ENCODE results near the gene ZNRD2. TPM values are rescaled to one million over a fixed set of nuclear protein-coding genes. Genes with fewer than 3 reads are reported as not detected.

Gene ZNRD2
- total RNA-seq, 1 donor from 2014 or later, result 40.9 TPM

- ChIA-PET POLR2A (interaction anchor here (0.6 to 11.1 kb wide), 7 partner anchors 8 to 303 kb away, joined by 3 to 239 read pairs (median 6); partner anchors contain the start of gene EHBP1L1), CTCF (interaction anchor here (1.3 to 3.7 kb wide), 2 partner anchors 24 to 55 kb away, joined by 3 to 48 read pairs; partner anchors contain the start of genes FAM89B and ZNRD2)
- TF ChIP-seq, protein P1, sequence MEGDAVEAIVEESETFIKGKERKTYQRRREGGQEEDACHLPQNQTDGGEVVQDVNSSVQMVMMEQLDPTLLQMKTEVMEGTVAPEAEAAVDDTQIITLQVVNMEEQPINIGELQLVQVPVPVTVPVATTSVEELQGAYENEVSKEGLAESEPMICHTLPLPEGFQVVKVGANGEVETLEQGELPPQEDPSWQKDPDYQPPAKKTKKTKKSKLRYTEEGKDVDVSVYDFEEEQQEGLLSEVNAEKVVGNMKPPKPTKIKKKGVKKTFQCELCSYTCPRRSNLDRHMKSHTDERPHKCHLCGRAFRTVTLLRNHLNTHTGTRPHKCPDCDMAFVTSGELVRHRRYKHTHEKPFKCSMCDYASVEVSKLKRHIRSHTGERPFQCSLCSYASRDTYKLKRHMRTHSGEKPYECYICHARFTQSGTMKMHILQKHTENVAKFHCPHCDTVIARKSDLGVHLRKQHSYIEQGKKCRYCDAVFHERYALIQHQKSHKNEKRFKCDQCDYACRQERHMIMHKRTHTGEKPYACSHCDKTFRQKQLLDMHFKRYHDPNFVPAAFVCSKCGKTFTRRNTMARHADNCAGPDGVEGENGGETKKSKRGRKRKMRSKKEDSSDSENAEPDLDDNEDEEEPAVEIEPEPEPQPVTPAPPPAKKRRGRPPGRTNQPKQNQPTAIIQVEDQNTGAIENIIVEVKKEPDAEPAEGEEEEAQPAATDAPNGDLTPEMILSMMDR (IDR thresholded peaks at IDR 0.05), result no peak
- peaks cover 30% of the 10 kb centered on the region for H3K36me3 Mint-ChIP-seq (ENCODE audit: low read depth)
- H3K27me3 Mint-ChIP-seq, result no peaks in the 10 kb centered on the region
- ATAC-seq (ENCODE audit: low read depth), result no peak
- H3K4me3 Mint-ChIP-seq, result no peak within 1 kb of the TSS
- DNase-seq, result no peak
- peak within 1 kb of the TSS; percentile 7 for H3K27ac Mint-ChIP-seq
- H3K4me1 Mint-ChIP-seq, result peaks cover 14% of the 10 kb centered on the region
- intact Hi-C loops (cut with micrococcal nuclease), result no loop called here
- H3K9me3 Mint-ChIP-seq, result no peaks in the 10 kb centered on the region
Observed at GRCh38 chr11:65595543-65596281, 25.4 kb downstream of the ZNRD2 start, which contains the start of gene KCNK7. Gene KCNK7, minus strand, starts transcription at chr11:65595800. Its CDS starts 28 bp downstream, at chr11:65595772.

DNA sequence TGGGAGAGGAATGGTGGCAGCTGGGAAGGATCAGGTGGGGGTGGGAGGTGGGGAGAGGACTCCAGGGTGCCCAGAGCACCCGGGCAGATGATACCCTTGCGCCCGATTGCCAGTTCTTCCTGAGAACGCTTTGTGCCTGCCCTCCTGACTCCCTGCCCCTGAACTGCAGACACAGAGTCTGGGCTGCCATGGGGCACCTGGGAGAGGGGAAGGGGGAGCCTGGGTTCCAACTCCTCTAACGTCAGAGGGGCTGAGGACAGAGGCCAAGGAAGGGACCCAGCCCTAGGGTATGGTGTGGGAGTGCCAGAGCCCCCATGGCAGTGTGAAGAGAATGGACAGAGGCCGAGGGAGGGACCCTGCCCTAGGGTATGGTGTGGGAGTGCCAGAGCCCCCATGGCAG lies 26.2 kb downstream of the ZNRD2 start:
- intact Hi-C loops (cut with micrococcal nuclease), result no loop called here
- DNase-seq (no peak), ATAC-seq (ENCODE audit: low read depth) (no peak)
- ChIA-PET POLR2A (interaction anchor here (0.8 to 2.0 kb wide), 4 partner anchors 9 to 56 kb away, joined by 3 to 6 read pairs (median 6); no protein-coding TSS in a partner anchor), CTCF (no interaction called here)
- Mint-ChIP-seq H3K27ac (no peak overlapping the region), H3K27me3 (no peaks in the 10 kb centered on the region), H3K4me1 (peaks cover 15% of the 10 kb centered on the region), H3K36me3 (ENCODE audit: low read depth) (peaks cover 33% of the 10 kb centered on the region), H3K9me3 (no peaks in the 10 kb centered on the region), H3K4me3 (no peak overlapping the region)
- TF ChIP-seq, protein P1 (IDR thresholded peaks at IDR 0.05), result no peak

DNA sequence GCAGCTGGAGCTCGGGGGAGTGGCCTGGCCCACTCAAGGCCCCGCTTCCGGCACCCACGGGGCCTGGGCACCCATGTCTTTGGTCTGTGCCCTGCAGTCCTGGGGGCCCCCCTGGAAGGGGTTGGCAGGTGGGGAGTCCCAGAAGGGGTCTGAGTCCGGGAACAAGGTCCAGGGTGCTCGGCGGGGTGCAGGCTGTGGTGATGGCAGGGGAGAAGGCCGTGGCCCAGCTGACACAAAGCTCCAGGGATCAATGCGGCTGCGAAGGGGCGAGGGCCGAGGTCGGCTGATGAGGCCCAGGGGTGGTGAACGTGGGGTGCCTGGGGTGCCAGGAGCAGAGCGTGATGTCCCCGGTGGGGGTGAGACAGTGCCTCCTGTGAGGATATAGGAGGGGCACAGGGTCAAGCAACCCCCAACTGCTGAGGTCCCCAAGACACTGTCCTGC lies 28.0 kb downstream of the ZNRD2 start:
- ChIA-PET POLR2A (interaction anchor here (0.7 to 1.4 kb wide), 4 partner anchors 10 to 63 kb away, joined by 3 to 4 read pairs (median 3); partner anchors contain the start of gene MAP3K11), CTCF (no interaction called here)
- H3K4me3 Mint-ChIP-seq, result no peak overlapping the region

DNA sequence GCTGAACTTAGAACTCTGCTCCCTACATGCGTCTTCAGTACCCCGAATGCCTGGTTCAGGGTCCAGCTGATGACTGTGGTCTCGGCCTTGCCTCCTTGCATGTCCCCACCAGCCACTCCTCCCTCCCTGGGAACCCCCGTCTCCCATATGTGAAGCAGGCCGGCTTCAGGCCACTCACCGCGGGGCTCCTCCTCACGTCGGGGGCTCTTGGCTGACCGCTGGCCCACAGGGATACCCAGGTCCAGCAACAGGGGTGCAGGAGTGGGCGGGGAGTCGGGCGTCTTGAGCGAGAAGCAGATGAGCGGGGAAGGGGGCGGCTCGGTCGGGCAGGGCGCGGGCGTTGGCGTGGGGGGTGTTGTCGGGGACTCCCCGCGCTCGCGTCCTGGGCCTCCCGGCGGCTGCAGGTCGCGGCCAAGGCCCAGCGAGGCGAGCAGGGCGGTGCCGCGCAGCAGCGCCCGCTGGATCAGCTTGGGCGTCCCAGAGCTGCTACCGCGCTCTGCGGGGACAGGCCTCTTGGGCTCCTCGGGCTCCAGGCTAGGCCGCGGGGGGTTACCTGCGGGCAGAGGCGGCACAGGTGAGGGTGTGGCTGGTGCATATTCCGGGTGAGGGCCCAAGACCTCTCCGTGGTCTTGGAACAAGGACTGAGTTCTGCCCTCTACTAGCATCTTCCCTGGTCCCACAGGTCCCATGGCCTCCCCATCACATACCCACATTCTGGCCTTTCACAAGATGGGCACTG lies 29.1 kb downstream of the ZNRD2 start:
- H3K27ac Mint-ChIP-seq, result no peak overlapping the region
- ATAC-seq (ENCODE audit: low read depth) (no peak), DNase-seq (no peak)
- peaks cover 28% of the 10 kb centered on the region for H3K4me1 Mint-ChIP-seq
- ChIA-PET POLR2A (interaction anchor here (1.2 to 1.4 kb wide), 2 partner anchors 12 to 14 kb away, joined by 3 to 4 read pairs; partner anchors contain the start of gene MAP3K11), CTCF (no interaction called here)
- peaks cover 46% of the 10 kb centered on the region for H3K36me3 Mint-ChIP-seq (ENCODE audit: low read depth)
- intact Hi-C loops (cut with micrococcal nuclease), result no loop called here
- TF ChIP-seq, protein P1 (IDR thresholded peaks at IDR 0.05), result no peak
- no peaks in the 10 kb centered on the region for H3K27me3 Mint-ChIP-seq
- H3K9me3 Mint-ChIP-seq, result no peaks in the 10 kb centered on the region
- no peak overlapping the region for H3K4me3 Mint-ChIP-seq

More for the DNA sequence above, 28.0 kb downstream of the ZNRD2 start:
- ATAC-seq (ENCODE audit: low read depth) (no peak), DNase-seq (no peak)
- Mint-ChIP-seq H3K36me3 (ENCODE audit: low read depth) (peaks cover 37% of the 10 kb centered on the region), H3K27ac (no peak overlapping the region), H3K4me1 (peaks cover 26% of the 10 kb centered on the region), H3K9me3 (no peaks in the 10 kb centered on the region), H3K27me3 (no peaks in the 10 kb centered on the region)
- intact Hi-C loops (cut with micrococcal nuclease), result no loop called here
- TF ChIP-seq, protein P1 (IDR thresholded peaks at IDR 0.05), result no peak

DNA sequence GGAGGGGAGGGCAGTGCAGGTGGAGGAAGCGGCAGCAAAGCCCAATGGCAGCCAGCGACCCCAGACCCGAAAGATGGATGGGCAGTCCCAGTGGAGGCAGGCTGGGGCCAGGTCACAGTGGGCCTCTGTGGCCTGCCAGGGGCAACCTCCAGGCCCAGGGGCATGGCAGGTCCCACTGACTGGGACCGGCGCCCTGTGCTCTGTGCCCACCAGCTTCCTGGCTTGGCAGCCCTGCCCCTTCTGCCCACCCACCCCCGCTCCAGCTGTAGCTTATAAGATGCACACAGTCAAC lies 29.6 kb downstream of the ZNRD2 start:
- Mint-ChIP-seq H3K9me3 (no peaks in the 10 kb centered on the region), H3K27ac (no peak overlapping the region), H3K4me3 (no peak overlapping the region), H3K4me1 (peaks cover 27% of the 10 kb centered on the region), H3K27me3 (no peaks in the 10 kb centered on the region), H3K36me3 (ENCODE audit: low read depth) (peaks cover 51% of the 10 kb centered on the region)
- DNase-seq, result no peak
- intact Hi-C loops (cut with micrococcal nuclease), result no loop called here
- TF ChIP-seq, protein P1 (IDR thresholded peaks at IDR 0.05), result no peak
- ChIA-PET POLR2A (interaction anchor here (1.2 kb wide), 1 partner anchor 12 kb away, joined by 3 read pairs; no protein-coding TSS in a partner anchor), CTCF (no interaction called here)
- ATAC-seq (ENCODE audit: low read depth), result no peak
